ENCODE measurements around the gene DUS2.

DNA sequence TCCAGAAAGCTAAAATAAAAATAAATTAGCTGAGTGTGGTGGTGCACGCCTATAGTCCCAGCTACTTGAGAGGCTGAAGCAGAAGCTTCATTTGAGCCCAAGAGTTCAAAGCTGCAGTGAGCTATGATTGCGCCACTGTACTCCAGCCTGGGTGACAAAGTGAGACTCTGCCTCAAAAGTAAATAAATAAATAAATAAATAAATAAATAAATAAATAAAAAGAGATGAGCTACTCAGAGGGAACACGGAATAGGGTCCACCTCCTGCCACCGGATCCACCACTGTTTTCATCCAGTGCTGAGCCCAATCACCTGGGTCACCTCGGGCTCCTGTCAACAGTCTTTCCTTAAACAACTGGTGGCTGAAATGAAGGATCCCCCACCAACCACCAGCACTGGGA lies 36.1 kb upstream of the DUS2 start:
- TF ChIP-seq POLR2A (IDR thresholded peaks at IDR 0.05) = no peak
- TF ChIP-seq, protein P1, sequence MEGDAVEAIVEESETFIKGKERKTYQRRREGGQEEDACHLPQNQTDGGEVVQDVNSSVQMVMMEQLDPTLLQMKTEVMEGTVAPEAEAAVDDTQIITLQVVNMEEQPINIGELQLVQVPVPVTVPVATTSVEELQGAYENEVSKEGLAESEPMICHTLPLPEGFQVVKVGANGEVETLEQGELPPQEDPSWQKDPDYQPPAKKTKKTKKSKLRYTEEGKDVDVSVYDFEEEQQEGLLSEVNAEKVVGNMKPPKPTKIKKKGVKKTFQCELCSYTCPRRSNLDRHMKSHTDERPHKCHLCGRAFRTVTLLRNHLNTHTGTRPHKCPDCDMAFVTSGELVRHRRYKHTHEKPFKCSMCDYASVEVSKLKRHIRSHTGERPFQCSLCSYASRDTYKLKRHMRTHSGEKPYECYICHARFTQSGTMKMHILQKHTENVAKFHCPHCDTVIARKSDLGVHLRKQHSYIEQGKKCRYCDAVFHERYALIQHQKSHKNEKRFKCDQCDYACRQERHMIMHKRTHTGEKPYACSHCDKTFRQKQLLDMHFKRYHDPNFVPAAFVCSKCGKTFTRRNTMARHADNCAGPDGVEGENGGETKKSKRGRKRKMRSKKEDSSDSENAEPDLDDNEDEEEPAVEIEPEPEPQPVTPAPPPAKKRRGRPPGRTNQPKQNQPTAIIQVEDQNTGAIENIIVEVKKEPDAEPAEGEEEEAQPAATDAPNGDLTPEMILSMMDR (IDR thresholded peaks at IDR 0.05) = no peak
- TF ChIP-seq POLR2AphosphoS5 (IDR thresholded peaks at IDR 0.05) = no peak

All from gastroesophageal sphincter (tissue), 3 donors.